Endothelial cell of umbilical vein (primary cell): ENCODE measurements around the gene DAB1. TPM values are rescaled to one million over a fixed set of nuclear protein-coding genes. Genes with fewer than 3 reads are reported as not detected.

ENCODE experiments used
- BruUV-seq: library from RNA; stranded (reverse); fragments of 400-500 nt; replicated peaks from 2 replicates; lab custom pipeline; 2021; lab: Mats Ljungman, UMichigan
- CTCF ChIA-PET: fragments of 300-600, 350-600 bp; sonication (Branson Sonifier 250); formaldehyde crosslinking; loops from one replicate; lab custom pipeline; 2021; ENCODE audit warnings: antibody characterized with exemption, inconsistent platforms; lab: Charles Lee
- POLR2A ChIA-PET: fragments of 300-600, 350-600 bp; sonication (Branson Sonifier 250); formaldehyde crosslinking; loops from one replicate; lab custom pipeline; 2021; ENCODE audit warnings: antibody characterized with exemption, inconsistent platforms; lab: Charles Lee
- DNase-seq: peaks from one replicate; pipeline ENCODE4 v3.0.0-alpha.2; 2011; ENCODE audit warnings: low read depth, low spot score
- FAIRE-seq: peaks from 2 replicates; lab custom pipeline; 2011; peaks lifted over from hg19 to GRCh38; lab: Jason Lieb, UNC
- H2AFZ ChIP-seq: 2 replicates; pipeline ENCODE4 v1.6.0; 2012; ENCODE audit warnings: low read depth, low read length, control low read depth, inconsistent platforms
- H3K27ac ChIP-seq: 2 replicates; pipeline ENCODE4 v1.5.1; 2011; ENCODE audit warnings: low read depth, mild to moderate bottlenecking, control low read depth, low read length, moderate library complexity; ENCODE audit not compliant: insufficient read depth
- H3K27me3 ChIP-seq, 2 experiments: 2 replicates each; pipeline versions ENCODE4 v1.6.0 to v1.6.1; 2011; ENCODE audit warnings: low read length in 2 of 2, mixed read lengths in 1 of 2; ENCODE audit not compliant: control insufficient read depth in 2 of 2, insufficient read depth in 2 of 2
- H3K36me3 ChIP-seq, 2 experiments: 2 replicates in 1 of 2; 3 replicates in 1 of 2; pipeline ENCODE4 v1.5.1; 2011; ENCODE audit warnings: low read length in 2 of 2, mild to moderate bottlenecking in 1 of 2, moderate library complexity in 1 of 2; ENCODE audit not compliant: control insufficient read depth in 2 of 2, insufficient read depth in 2 of 2; ENCODE audit errors: extremely low read depth in 1 of 2
- H3K4me1 ChIP-seq: 3 replicates; pipeline ENCODE4 v1.5.1; 2011; ENCODE audit warnings: mild to moderate bottlenecking, low read length; ENCODE audit not compliant: control insufficient read depth, insufficient read depth; ENCODE audit errors: extremely low read depth
- H3K4me2 ChIP-seq: 2 replicates; pipeline ENCODE4 v1.6.1; 2011; ENCODE audit warnings: low read length, control low read depth, mixed read lengths; ENCODE audit not compliant: insufficient read depth
- H3K4me3 ChIP-seq, 3 experiments: fragments of 200-600 bp in 1 of 3; sonication (generic), shearing (Covaris generic) in 1 of 3; replicated peaks in 1 of 3; 2 replicates each; pipeline ENCODE4 v1.5.1; 2011 to 2016; ENCODE audit warnings: control low read depth in 3 of 3, low read length in 3 of 3, mild to moderate bottlenecking in 2 of 3, inconsistent platforms in 1 of 3, low read depth in 1 of 3, moderate library complexity in 1 of 3; ENCODE audit not compliant: insufficient read depth in 1 of 3
- H3K79me2 ChIP-seq: 2 replicates; pipeline ENCODE4 v1.6.0; 2012; ENCODE audit warnings: low read length, inconsistent platforms; ENCODE audit not compliant: control insufficient read depth, insufficient read depth
- H3K9ac ChIP-seq: replicated peaks from 2 replicates; pipeline ENCODE3; 2011; ENCODE audit warnings: low read length, control low read depth; ENCODE audit not compliant: insufficient read depth; ENCODE audit errors: extremely low read depth
- H3K9me1 ChIP-seq: replicated peaks from 3 replicates; pipeline ENCODE4 v1.6.0; 2011; ENCODE audit warnings: mild to moderate bottlenecking, low read length; ENCODE audit not compliant: control insufficient read depth, insufficient read depth; ENCODE audit errors: extremely low read depth
- H3K9me3 ChIP-seq: replicated peaks from 2 replicates; pipeline ENCODE4 v1.5.1; 2012; ENCODE audit warnings: low read length, inconsistent platforms; ENCODE audit not compliant: control insufficient read depth, insufficient read depth
- H4K20me1 ChIP-seq: replicated peaks from 2 replicates; pipeline ENCODE3; 2011; ENCODE audit warnings: mild to moderate bottlenecking, low read length; ENCODE audit not compliant: control insufficient read depth, insufficient read depth; ENCODE audit errors: extremely low read depth
- POLR2A ChIP-seq: IDR thresholded peaks from 2 replicates; pipeline ENCODE4 v1.6.1; 2012; ENCODE audit warnings: low read depth, mild to moderate bottlenecking, control low read depth, low read length
- dilution Hi-C: fragments of 300-500 bp; cut with MboI; formaldehyde crosslinking; loops from one replicate; pipeline ENCODE4 v1.15.0; 2019; ENCODE audit warnings: low sequenced_read_pairs; ENCODE audit not compliant: extremely low pct_ligation_motif_present
- intact Hi-C: fragments of 100-400 bp; cut with micrococcal nuclease; formaldehyde crosslinking; loops from one replicate; pipeline ENCODE4 v1.10.0; 2022
- polyA plus RNA-seq, 4 experiments: library from polyadenylated mRNA; depleted of rRNA in 3 of 4; stranded (reverse) in 3 of 4; unstranded in 1 of 4; fragments of >200 nt; gene quantifications; 2 replicates each; pipeline versions ENCODE4 v1.2.1 to v1.2.3, GENCODE V29; 2011 to 2012; ENCODE audit warnings: missing spikeins in 1 of 4
- total RNA-seq: library from RNA; stranded (reverse); gene quantifications from 2 replicates; pipeline ENCODE4 v1.2.3, GENCODE V29; 2021
- TF ChIP-seq, protein P1 (sequence below): IDR thresholded peaks from 2 replicates; pipeline ENCODE4 v1.6.1; 2011; ENCODE audit not compliant: insufficient read depth, insufficient read length
- TF ChIP-seq, protein P2 (sequence below), 2 donors: IDR thresholded peaks; 1 replicate in 1 of 2; 2 replicates in 1 of 2; pipeline ENCODE4 v1.5.1; 2011; ENCODE audit warnings: low read length in 2 of 2, mild to moderate bottlenecking in 2 of 2, moderate library complexity in 2 of 2, control low read depth in 1 of 2, inconsistent platforms in 1 of 2, low read depth in 1 of 2; ENCODE audit not compliant: insufficient read depth in 1 of 2; ENCODE audit errors: extremely low read depth in 1 of 2

The DAB1 gene
- total and polyA plus RNA-seq, 2 donors (not counting 3 experiments of a cell fraction or from before 2014, with no cell fraction given), result not detected

DNA sequence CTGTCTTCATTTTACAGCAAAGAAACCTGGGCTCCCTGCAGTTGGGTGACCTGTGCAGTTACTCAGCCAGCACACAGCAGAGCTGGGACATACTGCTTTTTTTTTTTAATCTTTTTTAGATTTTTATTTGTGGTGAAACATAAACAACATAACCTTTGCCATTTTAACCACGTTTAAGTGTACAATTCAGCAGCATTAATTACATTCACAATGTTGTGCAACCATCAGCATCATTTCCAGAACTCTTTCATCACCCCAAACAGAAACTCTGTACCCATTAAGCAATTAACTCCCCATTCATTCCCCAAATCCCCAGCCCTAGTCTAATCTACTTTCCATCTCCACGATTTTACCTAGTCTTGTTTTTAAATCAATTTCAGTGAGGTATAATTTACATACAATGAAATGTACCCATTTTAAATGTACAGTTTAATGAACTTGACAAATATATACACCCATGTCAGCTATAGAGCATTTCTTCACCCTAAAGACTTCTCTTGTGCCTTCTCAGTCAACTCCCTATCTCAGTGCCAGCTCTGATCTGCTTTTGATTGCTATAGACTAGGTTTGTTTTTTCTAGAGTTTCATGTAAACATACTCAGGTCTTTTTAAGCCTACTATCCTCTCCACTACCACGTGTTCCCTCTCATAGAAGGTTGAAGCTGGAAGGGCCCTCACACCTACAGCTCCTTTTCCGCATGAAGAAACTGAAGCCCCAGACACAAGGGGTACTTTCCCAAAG is 420.3 kb downstream of the DAB1 start:
- dilution Hi-C loops, result no loop called here
- CTCF ChIA-PET, result no interaction called here

More for the DNA sequence above, 420.3 kb downstream of the DAB1 start:
- DNase-seq, result no peak
- POLR2A ChIA-PET, result no interaction called here
- H3K4me3 ChIP-seq, result no peak overlapping the region
- H3K9ac ChIP-seq, result no peak overlapping the region
- H3K27me3 ChIP-seq, result no peaks in the 10 kb centered on the region
- BruUV-seq, result no TSS peak
- no peaks in the 10 kb centered on the region for H3K4me1 ChIP-seq
- FAIRE-seq, result no peak
- TF ChIP-seq, protein P1, sequence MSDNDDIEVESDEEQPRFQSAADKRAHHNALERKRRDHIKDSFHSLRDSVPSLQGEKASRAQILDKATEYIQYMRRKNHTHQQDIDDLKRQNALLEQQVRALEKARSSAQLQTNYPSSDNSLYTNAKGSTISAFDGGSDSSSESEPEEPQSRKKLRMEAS, result no peak
- TF ChIP-seq POLR2A, result no peak
- TF ChIP-seq, protein P2, sequence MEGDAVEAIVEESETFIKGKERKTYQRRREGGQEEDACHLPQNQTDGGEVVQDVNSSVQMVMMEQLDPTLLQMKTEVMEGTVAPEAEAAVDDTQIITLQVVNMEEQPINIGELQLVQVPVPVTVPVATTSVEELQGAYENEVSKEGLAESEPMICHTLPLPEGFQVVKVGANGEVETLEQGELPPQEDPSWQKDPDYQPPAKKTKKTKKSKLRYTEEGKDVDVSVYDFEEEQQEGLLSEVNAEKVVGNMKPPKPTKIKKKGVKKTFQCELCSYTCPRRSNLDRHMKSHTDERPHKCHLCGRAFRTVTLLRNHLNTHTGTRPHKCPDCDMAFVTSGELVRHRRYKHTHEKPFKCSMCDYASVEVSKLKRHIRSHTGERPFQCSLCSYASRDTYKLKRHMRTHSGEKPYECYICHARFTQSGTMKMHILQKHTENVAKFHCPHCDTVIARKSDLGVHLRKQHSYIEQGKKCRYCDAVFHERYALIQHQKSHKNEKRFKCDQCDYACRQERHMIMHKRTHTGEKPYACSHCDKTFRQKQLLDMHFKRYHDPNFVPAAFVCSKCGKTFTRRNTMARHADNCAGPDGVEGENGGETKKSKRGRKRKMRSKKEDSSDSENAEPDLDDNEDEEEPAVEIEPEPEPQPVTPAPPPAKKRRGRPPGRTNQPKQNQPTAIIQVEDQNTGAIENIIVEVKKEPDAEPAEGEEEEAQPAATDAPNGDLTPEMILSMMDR (IDR thresholded peaks at IDR 0.05; ENCODE audit: extremely low read depth in 1 of 2, insufficient read depth in 1 of 2, low read depth in 1 of 2, low read length in 2 of 2), result no peak
- no peaks in the 10 kb centered on the region for H4K20me1 ChIP-seq
- H3K27ac ChIP-seq, result no peak overlapping the region
- H2AFZ ChIP-seq, result no peak overlapping the region
- intact Hi-C loops, result no loop called here
- no peaks in the 10 kb centered on the region for H3K79me2 ChIP-seq
- no peaks in the 10 kb centered on the region for H3K36me3 ChIP-seq
- no peak overlapping the region for H3K4me2 ChIP-seq
- no peaks in the 10 kb centered on the region for H3K9me1 ChIP-seq
- H3K9me3 ChIP-seq, result no peaks in the 10 kb centered on the region
